ENCODE data around the gene TMCO4. TPM values are rescaled to one million over a fixed set of nuclear protein-coding genes. Genes with fewer than 3 reads are reported as not detected.

Gene TMCO4
- total and polyA plus RNA-seq, 2 of the 4 experiments (the other 2 are of a cell fraction): 7.3 to 8.6 TPM

GRCh38 chr1:19668888-19669287 lies 130.8 kb downstream of the TMCO4 start:
- Histone ChIP-seq H4K5ac (ENCODE audit: low read depth, low read length) (no peak overlapping the region), H3K9me1 (ENCODE audit: insufficient read depth, low read length) (no peaks in the 10 kb centered on the region), H3K9ac (ENCODE audit: low read depth, low read length) (no peak overlapping the region), H2AK5ac (ENCODE audit: low read depth, low read length) (no peak overlapping the region), H3K4me3 (ENCODE audit: insufficient read depth, low read depth, low read length) (no peak overlapping the region), H2BK15ac (ENCODE audit: low read depth, low read length) (no peak overlapping the region), H4K8ac (ENCODE audit: low read depth in 2 of 2, low read length in 2 of 2) (no peak overlapping the region), H2AK9ac (replicated peaks; ENCODE audit: low read depth, low read length, poor library complexity) (no peak overlapping the region), H3K18ac (ENCODE audit: low read depth, low read length) (no peak overlapping the region), H3K56ac (ENCODE audit: extremely low read depth, insufficient read depth, low read length) (no peak overlapping the region), H3K79me1 (ENCODE audit: low read depth in 1 of 2, low read length in 2 of 2) (no peaks in the 10 kb centered on the region), H3K27me3 (ENCODE audit: control insufficient read depth, insufficient read depth, low read length) (peaks cover 66% of the 10 kb centered on the region), H4K91ac (ENCODE audit: insufficient read depth, low read depth, low read length) (no peak overlapping the region), H3K36me3 (ENCODE audit: control insufficient read depth, insufficient read depth, low read length) (no peaks in the 10 kb centered on the region), H3K4me2 (ENCODE audit: low read depth, low read length) (no peak overlapping the region), H2BK120ac (ENCODE audit: low read depth, low read length) (no peak overlapping the region), H4K20me1 (ENCODE audit: insufficient read depth, low read length) (no peaks in the 10 kb centered on the region), H3K9me3 (ENCODE audit: control insufficient read depth, insufficient read depth, low read length) (no peaks in the 10 kb centered on the region), H3K14ac (replicated peaks; ENCODE audit: low read depth, low read length) (no peak overlapping the region), H3K27ac (ENCODE audit: insufficient read depth, low read length) (no peak overlapping the region), H3K4me1 (ENCODE audit: control insufficient read depth, insufficient read depth, low read length) (no peaks in the 10 kb centered on the region), H2BK20ac (ENCODE audit: low read depth, low read length) (no peak overlapping the region), H2AFZ (replicated peaks; ENCODE audit: low read length, poor library complexity) (no peak overlapping the region), H3K4ac (ENCODE audit: low read depth, low read length) (no peak overlapping the region), H3K23ac (ENCODE audit: low read depth, low read length) (no peak overlapping the region), H2BK5ac (ENCODE audit: low read depth, low read length, poor library complexity, severe bottlenecking) (no peak overlapping the region)
- ATAC-seq (ENCODE audit: low read depth) (no peak), DNase-seq (no peak)
- WGBS, 2 experiments (ENCODE audit: extremely low coverage in 2 of 2, insufficient read length in 1 of 2): no CpG with 5 or more reads among the region's 8 CpGs
- CTCF ChIA-PET: no interaction called here
- in situ Hi-C loops (cut with MboI; ENCODE audit: low sequenced_read_pairs): no loop called here
- intact Hi-C loops (cut with micrococcal nuclease): loop anchor here (10.0 kb wide), 1 partner anchor 216 kb away; the partner anchor contains the start of gene OTUD3
- POLR2A ChIA-PET (ENCODE audit: unreplicated experiment): no interaction called here
- TF ChIP-seq CTCF (conservative IDR thresholded peaks at IDR 0.05; ENCODE audit: low read depth, low read length) (no peak), RCOR1 (IDR thresholded peaks at IDR 0.05; ENCODE audit: insufficient replicate concordance, low read length) (no peak), POLR2A (IDR thresholded peaks at IDR 0.05; ENCODE audit: low read depth, low read length) (no peak), USF2 (IDR thresholded peaks at IDR 0.05; ENCODE audit: low read depth, low read length) (no peak)
- dilution Hi-C loops (cut with HindIII; ENCODE audit: low sequenced_read_pairs, unreplicated experiment): no loop called here
- BruUV-seq (replicated peaks): no TSS peak
